ENCODE data around the gene OTULINL.

Gene OTULINL

GRCh38 chr5:14600846-14601245, 19.3 kb downstream of the OTULINL start:
- peak in 1 of 14 donors; percentile 23 for DNase-seq

GRCh38 chr5:14603141-14603540, 21.5 kb downstream of the OTULINL start:
- no peak for DNase-seq

GRCh38 chr5:14607104-14607503, 25.5 kb downstream of the OTULINL start:
- DNase-seq: no peak

- DNase-seq: no peak
Observed at GRCh38 chr5:14608169-14608568, 26.6 kb downstream of the OTULINL start.

GRCh38 chr5:14611737-14612136, 30.1 kb downstream of the OTULINL start:
- DNase-seq: no peak

GRCh38 chr5:14614490-14614889, 32.9 kb downstream of the OTULINL start:
- DNase-seq: no peak

- no peak for DNase-seq
Observed at GRCh38 chr5:14615365-14615764, 33.8 kb downstream of the OTULINL start.

- DNase-seq: no peak
Observed at GRCh38 chr5:14617441-14617840, 35.8 kb downstream of the OTULINL start.

- DNase-seq: no peak
Observed at GRCh38 chr5:14627270-14627669, 45.7 kb downstream of the OTULINL start.

- DNase-seq: no peak
Observed at GRCh38 chr5:14628346-14628745, 46.8 kb downstream of the OTULINL start.

- no peak for DNase-seq
Observed at GRCh38 chr5:14630671-14631070, 49.1 kb downstream of the OTULINL start.

GRCh38 chr5:14635656-14636055, 54.1 kb downstream of the OTULINL start:
- DNase-seq: no peak

- no peak for DNase-seq
Observed at GRCh38 chr5:14640765-14641164, 59.2 kb downstream of the OTULINL start.

- no peak for DNase-seq
Observed at GRCh38 chr5:14644623-14645237, 63.1 kb downstream of the OTULINL start.

GRCh38 chr5:14650052-14650451, 68.5 kb downstream of the OTULINL start:
- DNase-seq: no peak

- no peak for DNase-seq
Observed at GRCh38 chr5:14655146-14655741, 73.7 kb downstream of the OTULINL start.

- DNase-seq: no peak
Observed at GRCh38 chr5:14656898-14657297, 75.3 kb downstream of the OTULINL start.

- DNase-seq: no peak
Observed at GRCh38 chr5:14659821-14660607, 78.4 kb downstream of the OTULINL start.

- no peak for DNase-seq
Observed at GRCh38 chr5:14660833-14661232, 79.2 kb downstream of the OTULINL start.
